ENCODE data around the gene CTNNB1.

DNA sequence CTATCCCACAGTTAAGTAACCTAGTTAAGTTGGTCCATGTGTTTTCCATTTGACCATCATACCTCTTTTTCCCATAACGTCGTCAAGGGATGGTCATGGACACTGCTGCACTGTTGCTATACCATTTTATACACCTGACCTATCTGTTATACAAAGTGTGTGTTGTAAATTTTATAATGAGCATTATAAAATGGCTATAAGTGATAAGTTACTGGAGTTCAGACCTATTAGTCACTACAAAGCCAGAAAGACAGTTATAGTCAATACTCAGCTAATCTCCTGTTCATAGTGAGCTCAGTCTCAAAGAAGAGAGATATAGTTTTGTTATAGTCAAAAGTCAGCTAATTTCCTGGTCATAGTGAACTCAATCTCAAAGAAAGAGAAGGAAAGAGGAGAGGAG lies 18.9 kb upstream of the CTNNB1 start:
- no peak for TF ChIP-seq POLR2A (IDR thresholded peaks at IDR 0.05)
- TF ChIP-seq, protein P1, sequence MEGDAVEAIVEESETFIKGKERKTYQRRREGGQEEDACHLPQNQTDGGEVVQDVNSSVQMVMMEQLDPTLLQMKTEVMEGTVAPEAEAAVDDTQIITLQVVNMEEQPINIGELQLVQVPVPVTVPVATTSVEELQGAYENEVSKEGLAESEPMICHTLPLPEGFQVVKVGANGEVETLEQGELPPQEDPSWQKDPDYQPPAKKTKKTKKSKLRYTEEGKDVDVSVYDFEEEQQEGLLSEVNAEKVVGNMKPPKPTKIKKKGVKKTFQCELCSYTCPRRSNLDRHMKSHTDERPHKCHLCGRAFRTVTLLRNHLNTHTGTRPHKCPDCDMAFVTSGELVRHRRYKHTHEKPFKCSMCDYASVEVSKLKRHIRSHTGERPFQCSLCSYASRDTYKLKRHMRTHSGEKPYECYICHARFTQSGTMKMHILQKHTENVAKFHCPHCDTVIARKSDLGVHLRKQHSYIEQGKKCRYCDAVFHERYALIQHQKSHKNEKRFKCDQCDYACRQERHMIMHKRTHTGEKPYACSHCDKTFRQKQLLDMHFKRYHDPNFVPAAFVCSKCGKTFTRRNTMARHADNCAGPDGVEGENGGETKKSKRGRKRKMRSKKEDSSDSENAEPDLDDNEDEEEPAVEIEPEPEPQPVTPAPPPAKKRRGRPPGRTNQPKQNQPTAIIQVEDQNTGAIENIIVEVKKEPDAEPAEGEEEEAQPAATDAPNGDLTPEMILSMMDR (IDR thresholded peaks at IDR 0.05): no peak
